Fibroblast of lung (primary cell): Measurements from ENCODE around the gene DIAPH3.

ENCODE experiments used
- CTCF ChIP-seq, 2 donors: IDR thresholded peaks in 1 of 2; conservative IDR thresholded peaks in 1 of 2; 1 replicate in 1 of 2; 2 replicates in 1 of 2; pipeline ENCODE4 v1.5.1; 2011 to 2012; ENCODE audit warnings: low read length in 2 of 2, control low read depth in 1 of 2, inconsistent platforms in 1 of 2, low read depth in 1 of 2, mild to moderate bottlenecking in 1 of 2
- EZH2 ChIP-seq: IDR thresholded peaks from 2 replicates; pipeline ENCODE4 v1.5.1; 2012; ENCODE audit warnings: low read length, control low read depth, mild to moderate bottlenecking; ENCODE audit errors: missing control alignments

- TF ChIP-seq CTCF (conservative IDR thresholded peaks at IDR 0.05 in 1 of 2, IDR thresholded peaks at IDR 0.05 in 1 of 2; ENCODE audit: low read depth in 1 of 2, low read length in 2 of 2) (no peak), EZH2 (no peak)
Measured at GRCh38 chr13:59643906-59644626, 519.7 kb downstream of the DIAPH3 start.
